GM19099 (cell line): Measurements from ENCODE around the gene PSMB11.

Source experiments
- POLR2A ChIP-seq: IDR thresholded peaks from 3 replicates; pipeline ENCODE4 v1.6.1; 2011; ENCODE audit warnings: low read depth; ENCODE audit not compliant: insufficient read length; ENCODE audit errors: extremely low read depth

Gene PSMB11

GRCh38 chr14:23025151-23025814 is 16.7 kb upstream of the PSMB11 start:
- no peak for TF ChIP-seq POLR2A

- no peak for TF ChIP-seq POLR2A
Measured at GRCh38 chr14:23028799-23029198, 13.2 kb upstream of the PSMB11 start.

- no peak for TF ChIP-seq POLR2A
Measured at GRCh38 chr14:23030936-23031335, 11.1 kb upstream of the PSMB11 start.

- no peak for TF ChIP-seq POLR2A
Measured at GRCh38 chr14:23033251-23033727, 8.7 kb upstream of the PSMB11 start.

GRCh38 chr14:23033801-23034497 is 8.1 kb upstream of the PSMB11 start:
- no peak for TF ChIP-seq POLR2A

- TF ChIP-seq POLR2A = peak; percentile 77
Measured at GRCh38 chr14:23034498-23035302, 7.3 kb upstream of the PSMB11 start, which contains the start of gene PSMB5. Gene PSMB5, minus strand, starts transcription at chr14:23034900. Its CDS starts 19 bp downstream, at chr14:23034881.

GRCh38 chr14:23035303-23036144 is 6.5 kb upstream of the PSMB11 start:
- TF ChIP-seq POLR2A = no peak

- TF ChIP-seq POLR2A = no peak
Measured at GRCh38 chr14:23040100-23040499, 1.9 kb upstream of the PSMB11 start.

- TF ChIP-seq POLR2A = no peak
Measured at GRCh38 chr14:23041729-23042128, 283 bp upstream of the PSMB11 start.

GRCh38 chr14:23043145-23043544 is 1.1 kb downstream of the PSMB11 start:
- no peak for TF ChIP-seq POLR2A

- TF ChIP-seq POLR2A = no peak
Measured at GRCh38 chr14:23043754-23044153, 1.7 kb downstream of the PSMB11 start.

GRCh38 chr14:23044840-23045239 is 2.8 kb downstream of the PSMB11 start:
- no peak for TF ChIP-seq POLR2A

- no peak for TF ChIP-seq POLR2A
Measured at GRCh38 chr14:23045419-23046357, 3.7 kb downstream of the PSMB11 start.
